AG04449 (cell line): ENCODE results near the gene PROM1.
A peak's percentile ranks its signal among the peaks of the same experiment; 100 is the strongest.

Experiments
- CTCF ChIA-PET: fragments of 350-600 bp; formaldehyde crosslinking; extraction: SDS; loops from one replicate; lab custom pipeline; 2021; ENCODE audit warnings: antibody characterized with exemption; lab: Yijun Ruan, JAX
- POLR2A ChIA-PET: fragments of 400-600, 350-600 bp; formaldehyde crosslinking; extraction: SDS; loops from one replicate; lab custom pipeline; 2020; ENCODE audit warnings: antibody characterized with exemption, inconsistent platforms; lab: Yijun Ruan, JAX
- DNase-seq: peaks from one replicate; pipeline ENCODE4 v3.0.0-alpha.2; 2010; ENCODE audit warnings: low read depth, low spot score
- H3K4me3 ChIP-seq: 2 replicates; pipeline ENCODE4 v1.5.1; 2011; ENCODE audit warnings: low read depth, mild to moderate bottlenecking, control low read depth, low read length
- TF ChIP-seq, protein P1 (sequence below): IDR thresholded peaks from one replicate; pipeline ENCODE4 v1.5.1; 2011; ENCODE audit warnings: mild to moderate bottlenecking, moderate library complexity, low read length, control low read depth, inconsistent platforms; ENCODE audit not compliant: insufficient read depth; ENCODE audit errors: missing control alignments

Gene PROM1

DNA sequence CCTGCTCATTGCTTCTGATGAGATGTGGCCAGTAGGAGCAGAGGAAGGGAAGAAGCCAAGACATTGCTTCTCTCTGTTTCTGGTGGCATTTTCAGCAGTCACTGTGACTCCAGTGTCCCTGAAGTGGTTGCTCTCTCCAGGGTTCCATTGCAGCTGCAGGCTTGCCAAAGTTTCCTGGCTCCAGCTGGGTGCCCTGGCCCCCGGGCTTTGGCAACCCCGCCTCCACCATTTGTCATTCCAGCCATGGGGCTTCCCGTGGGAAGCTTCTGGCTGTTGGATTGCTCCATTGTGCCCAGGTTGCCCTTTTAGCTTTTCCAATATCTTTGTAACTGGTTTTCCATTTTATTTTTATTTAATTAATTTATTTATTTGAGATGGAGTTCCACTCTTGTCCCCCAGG lies 158.0 kb downstream of the PROM1 start:
- ChIA-PET CTCF (interaction anchor here (1.1 to 2.1 kb wide), 4 partner anchors 12 to 43 kb away, joined by 3 to 13 read pairs (median 4); no protein-coding TSS in a partner anchor), POLR2A (no interaction called here)
- TF ChIP-seq, protein P1, sequence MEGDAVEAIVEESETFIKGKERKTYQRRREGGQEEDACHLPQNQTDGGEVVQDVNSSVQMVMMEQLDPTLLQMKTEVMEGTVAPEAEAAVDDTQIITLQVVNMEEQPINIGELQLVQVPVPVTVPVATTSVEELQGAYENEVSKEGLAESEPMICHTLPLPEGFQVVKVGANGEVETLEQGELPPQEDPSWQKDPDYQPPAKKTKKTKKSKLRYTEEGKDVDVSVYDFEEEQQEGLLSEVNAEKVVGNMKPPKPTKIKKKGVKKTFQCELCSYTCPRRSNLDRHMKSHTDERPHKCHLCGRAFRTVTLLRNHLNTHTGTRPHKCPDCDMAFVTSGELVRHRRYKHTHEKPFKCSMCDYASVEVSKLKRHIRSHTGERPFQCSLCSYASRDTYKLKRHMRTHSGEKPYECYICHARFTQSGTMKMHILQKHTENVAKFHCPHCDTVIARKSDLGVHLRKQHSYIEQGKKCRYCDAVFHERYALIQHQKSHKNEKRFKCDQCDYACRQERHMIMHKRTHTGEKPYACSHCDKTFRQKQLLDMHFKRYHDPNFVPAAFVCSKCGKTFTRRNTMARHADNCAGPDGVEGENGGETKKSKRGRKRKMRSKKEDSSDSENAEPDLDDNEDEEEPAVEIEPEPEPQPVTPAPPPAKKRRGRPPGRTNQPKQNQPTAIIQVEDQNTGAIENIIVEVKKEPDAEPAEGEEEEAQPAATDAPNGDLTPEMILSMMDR: no peak

DNA sequence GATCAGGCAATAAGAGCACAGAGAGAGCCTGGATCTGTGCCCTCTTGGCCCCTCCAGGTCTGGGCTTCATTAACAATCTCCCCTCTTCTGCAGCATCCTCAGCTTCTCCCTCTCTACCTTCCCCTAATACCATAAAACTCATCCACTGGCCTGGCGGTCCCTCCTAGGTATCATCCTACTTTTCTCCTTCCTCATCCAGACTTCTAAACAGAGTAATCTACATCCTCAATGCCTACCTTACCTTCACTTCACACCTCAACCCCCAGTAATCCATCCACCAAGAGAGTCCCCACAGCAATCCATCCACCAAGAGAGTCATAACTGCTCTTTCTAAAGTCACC lies 162.3 kb downstream of the PROM1 start:
- no peak for DNase-seq
- POLR2A ChIA-PET: no interaction called here
- TF ChIP-seq, protein P1: no peak
- H3K4me3 ChIP-seq: no peak overlapping the region
- CTCF ChIA-PET: interaction anchor here (0.9 to 3.5 kb wide), 4 partner anchors 14 to 41 kb away, joined by 3 to 20 read pairs (median 8); no protein-coding TSS in a partner anchor

More for the DNA sequence above, 158.0 kb downstream of the PROM1 start:
- DNase-seq: no peak
- H3K4me3 ChIP-seq: no peak overlapping the region

DNA sequence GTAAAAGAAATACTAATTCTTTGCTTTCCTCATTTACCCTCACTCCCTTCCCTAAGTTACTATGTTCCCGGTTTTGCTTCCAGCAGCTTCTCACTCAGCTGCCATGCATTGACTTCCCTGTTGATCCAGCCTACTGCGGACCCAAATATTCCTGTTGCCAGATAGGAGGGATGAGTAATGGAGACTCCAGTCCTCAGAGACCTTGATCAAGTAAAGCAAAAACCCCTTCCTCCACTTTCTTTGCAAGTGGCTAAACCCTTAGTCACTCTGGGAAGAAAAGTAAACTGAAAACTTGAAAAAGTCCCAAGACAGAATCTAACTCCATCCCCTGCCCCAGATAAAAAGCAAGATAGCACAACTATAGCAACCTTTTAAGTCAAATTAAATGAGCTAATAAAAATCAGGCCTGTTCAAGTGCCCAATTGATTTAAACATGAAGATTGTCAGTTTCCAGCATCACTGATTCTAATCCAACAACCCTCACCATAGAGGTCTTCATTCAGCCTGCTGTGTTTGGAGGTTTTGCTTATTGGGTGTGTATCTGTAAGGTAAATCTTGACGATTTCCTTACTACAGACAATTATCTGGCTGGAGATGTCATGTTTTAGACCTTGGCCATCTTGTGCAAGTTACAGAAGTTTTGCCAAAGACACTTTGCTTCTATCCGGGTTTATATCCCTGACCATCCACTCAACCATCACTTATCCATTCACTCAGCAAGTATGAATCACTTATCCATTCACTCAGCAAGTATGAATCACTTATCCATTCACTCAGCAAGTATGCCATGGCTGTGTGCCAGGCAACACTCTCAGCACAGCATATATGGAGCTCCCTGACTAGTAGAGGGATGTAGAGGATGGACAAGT lies 162.9 kb downstream of the PROM1 start:
- no peak overlapping the region; the same call in 1 of the 2 replicates for H3K4me3 ChIP-seq
- TF ChIP-seq, protein P1: no peak
- ChIA-PET POLR2A (no interaction called here), CTCF (interaction anchor here (0.9 to 3.5 kb wide), 4 partner anchors 15 to 41 kb away, joined by 3 to 20 read pairs (median 8); no protein-coding TSS in a partner anchor)
- peak; percentile 91 for DNase-seq

DNA sequence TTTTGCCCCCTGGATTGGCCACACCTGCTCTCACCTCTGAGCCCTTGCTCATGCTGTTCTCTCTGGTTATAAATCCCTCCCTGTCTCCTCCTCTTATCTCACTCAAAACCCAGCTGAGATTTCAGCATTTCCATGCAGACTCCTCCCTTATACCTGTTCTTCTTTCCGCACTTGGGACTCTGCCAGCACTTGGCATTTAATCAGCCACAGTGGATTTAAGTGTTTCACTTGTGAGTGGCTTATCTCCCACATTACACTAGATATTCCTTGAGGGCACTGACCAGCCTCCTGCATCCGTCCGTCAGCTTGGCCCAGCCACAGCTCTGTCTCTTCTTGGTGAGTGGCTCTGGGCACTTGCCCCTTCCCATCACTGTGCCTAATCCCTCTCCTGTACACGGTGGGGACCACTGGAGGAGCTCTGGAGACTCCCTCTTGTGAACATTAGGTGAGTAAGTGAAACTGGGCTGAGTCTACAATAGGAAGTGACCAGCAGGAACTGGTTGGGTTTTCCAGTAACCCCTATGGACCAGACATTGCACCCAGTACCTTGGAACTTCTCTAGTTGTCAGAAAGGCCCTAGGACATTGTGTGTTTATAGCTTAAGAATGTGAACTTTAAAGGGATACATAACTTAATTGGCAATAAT lies 165.2 kb downstream of the PROM1 start:
- CTCF ChIA-PET: interaction anchor here (0.9 to 1.6 kb wide), 3 partner anchors 20 to 37 kb away, joined by 3 to 7 read pairs (median 4); no protein-coding TSS in a partner anchor
- TF ChIP-seq, protein P1: no peak
- H3K4me3 ChIP-seq: no peak overlapping the region
- POLR2A ChIA-PET: no interaction called here
- no peak for DNase-seq
